Upper lobe of left lung (tissue), 4 donors: Measurements from ENCODE around the gene ZNF428.

Experiments
- EP300 ChIP-seq, 4 donors: sonication (generic); formaldehyde crosslinking; IDR thresholded peaks; one replicate each; pipeline ENCODE4 v1.5.1; 2017; ENCODE audit warnings: antibody characterized with exemption in 4 of 4, control low read depth in 2 of 4
- POLR2A ChIP-seq, 4 donors: fragments of 450-650 bp; IDR thresholded peaks; one replicate each; pipeline ENCODE4 v1.5.1; 2016 to 2017; ENCODE audit warnings: antibody characterized with exemption in 4 of 4, mild to moderate bottlenecking in 2 of 4
- POLR2AphosphoS5 ChIP-seq, 2 donors: sonication (generic); formaldehyde crosslinking; IDR thresholded peaks; one replicate each; pipeline ENCODE4 v1.5.1; 2017; ENCODE audit warnings: antibody characterized with exemption in 2 of 2

DNA sequence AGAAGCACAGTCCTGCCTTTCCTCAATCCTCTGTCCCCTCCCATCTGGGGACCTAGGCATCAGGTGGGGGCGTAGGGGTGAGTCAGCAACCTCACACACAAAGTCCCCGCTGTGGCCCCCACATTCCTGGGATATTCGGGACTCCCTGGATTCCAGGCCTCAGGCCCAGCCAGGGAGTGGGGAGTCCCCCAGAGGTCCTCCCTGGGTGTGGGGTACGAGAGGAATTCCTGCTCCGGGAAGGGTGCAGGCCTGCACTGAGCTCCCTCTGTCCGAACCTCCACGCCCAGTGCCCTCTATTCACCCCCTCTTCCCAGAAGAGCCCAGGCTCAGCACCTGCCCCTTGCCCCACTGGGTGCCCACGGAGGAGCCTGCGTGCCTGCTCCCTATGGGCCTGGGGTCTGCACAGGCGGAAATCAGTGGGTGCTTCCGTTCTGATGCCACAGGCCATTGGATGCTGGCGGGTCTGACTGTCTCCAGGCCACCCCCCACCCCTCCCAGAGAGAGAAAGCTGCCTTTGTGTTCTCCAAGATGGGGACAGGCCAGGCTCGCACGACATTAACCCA is 16.8 kb upstream of the ZNF428 start:
- TF ChIP-seq POLR2AphosphoS5 (IDR thresholded peaks at IDR 0.05) (no peak), EP300 (IDR thresholded peaks at IDR 0.05) (no peak), POLR2A (IDR thresholded peaks at IDR 0.05) (no peak)
